ENCODE results near the gene SDF2.
"Not testable (repeated sequence)": the region's sequence is repeated elsewhere in the genome, so short reads cannot be mapped to it uniquely, and the experiment has no call there.

SDF2 gene

GRCh38 chr17:28624148-28624547, 37.6 kb downstream of the SDF2 start:
- DNase-seq = no peak

- DNase-seq = no peak
Measured at GRCh38 chr17:28623696-28624095, 38.0 kb downstream of the SDF2 start.

GRCh38 chr17:28622186-28622585, 39.5 kb downstream of the SDF2 start:
- no peak for DNase-seq

GRCh38 chr17:28620010-28620409, 41.7 kb downstream of the SDF2 start:
- DNase-seq = no peak

GRCh38 chr17:28618464-28618863, 43.2 kb downstream of the SDF2 start:
- DNase-seq = no peak

GRCh38 chr17:28616281-28616680, 45.4 kb downstream of the SDF2 start:
- DNase-seq = no peak

GRCh38 chr17:28615260-28615940, 46.3 kb downstream of the SDF2 start:
- no peak for DNase-seq

- DNase-seq = no peak
Measured at GRCh38 chr17:28613931-28614381, 47.8 kb downstream of the SDF2 start, which contains the start of gene RSKR. TSS of gene RSKR (minus strand) at chr17:28614185. CDS start at chr17:28614161, 24 bp downstream.

GRCh38 chr17:28612936-28613872, 48.5 kb downstream of the SDF2 start:
- peak; percentile 25 for DNase-seq

- DNase-seq = no peak
Measured at GRCh38 chr17:28612531-28612930, 49.2 kb downstream of the SDF2 start.

GRCh38 chr17:28610376-28610775, 51.3 kb downstream of the SDF2 start:
- no peak for DNase-seq

- DNase-seq = not testable (repeated sequence)
Measured at GRCh38 chr17:28604031-28604430, 57.7 kb downstream of the SDF2 start.

- DNase-seq = peak; percentile 70
Measured at GRCh38 chr17:28599311-28600184, 62.2 kb downstream of the SDF2 start.

GRCh38 chr17:28598799-28599310, 62.9 kb downstream of the SDF2 start, which contains the start of gene SPAG5:
TSS of gene SPAG5 (minus strand) at chr17:28599025. CDS start at chr17:28598946, 79 bp downstream.
- DNase-seq = peak; percentile 96

- DNase-seq = no peak
Measured at GRCh38 chr17:28598389-28598788, 63.3 kb downstream of the SDF2 start.

Measured in central memory CD4-positive, alpha-beta T cell (primary cell).